ENCODE results near the gene BAIAP3.

The BAIAP3 gene

DNA sequence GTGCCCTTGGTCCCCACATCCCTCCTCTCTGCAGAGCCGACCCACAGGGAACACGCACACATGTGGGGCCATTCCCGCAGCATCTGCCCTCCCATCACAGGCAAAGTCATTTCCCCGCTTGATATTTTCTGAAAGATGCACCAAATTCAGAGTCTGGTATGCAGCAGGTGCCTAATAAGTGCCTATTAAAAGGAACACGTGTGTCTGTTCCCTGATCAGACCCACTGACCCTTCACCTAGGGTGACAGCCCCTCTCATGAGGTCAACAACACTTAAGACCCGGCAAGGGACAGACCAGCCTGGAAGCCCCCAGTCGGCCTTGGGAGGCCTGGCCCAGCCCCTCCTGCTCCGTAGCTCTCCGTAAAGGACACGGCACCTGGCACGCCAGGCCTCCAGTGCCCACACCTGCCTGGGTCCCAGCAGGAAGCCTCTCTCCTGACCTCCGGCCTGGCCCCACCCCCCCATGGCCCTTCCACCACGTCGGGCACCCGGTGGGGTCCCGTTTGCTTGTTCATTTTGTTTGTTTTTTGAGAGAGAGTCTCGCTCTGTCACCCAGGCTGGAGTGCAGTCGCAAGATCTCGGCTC is 61.0 kb downstream of the BAIAP3 start:
- no peak for DNase-seq (ENCODE audit: low read depth in 2 of 2)

GRCh38 chr16:1395444-1396031 is 62.1 kb downstream of the BAIAP3 start:
- no peak for DNase-seq (ENCODE audit: low read depth in 2 of 2)

GRCh38 chr16:1397779-1398178 is 64.3 kb downstream of the BAIAP3 start:
- no peak for DNase-seq (ENCODE audit: low read depth in 2 of 2)

GRCh38 chr16:1398351-1398750 is 64.9 kb downstream of the BAIAP3 start:
- no peak for DNase-seq (ENCODE audit: low read depth in 2 of 2)
